GF-D8 (cell line): ENCODE measurements around the gene C16orf78.

Experiments
- DNase-seq: peaks from one replicate; lab custom pipeline; 2025; lab: John Stamatoyannopoulos, UW

C16orf78 gene

DNA sequence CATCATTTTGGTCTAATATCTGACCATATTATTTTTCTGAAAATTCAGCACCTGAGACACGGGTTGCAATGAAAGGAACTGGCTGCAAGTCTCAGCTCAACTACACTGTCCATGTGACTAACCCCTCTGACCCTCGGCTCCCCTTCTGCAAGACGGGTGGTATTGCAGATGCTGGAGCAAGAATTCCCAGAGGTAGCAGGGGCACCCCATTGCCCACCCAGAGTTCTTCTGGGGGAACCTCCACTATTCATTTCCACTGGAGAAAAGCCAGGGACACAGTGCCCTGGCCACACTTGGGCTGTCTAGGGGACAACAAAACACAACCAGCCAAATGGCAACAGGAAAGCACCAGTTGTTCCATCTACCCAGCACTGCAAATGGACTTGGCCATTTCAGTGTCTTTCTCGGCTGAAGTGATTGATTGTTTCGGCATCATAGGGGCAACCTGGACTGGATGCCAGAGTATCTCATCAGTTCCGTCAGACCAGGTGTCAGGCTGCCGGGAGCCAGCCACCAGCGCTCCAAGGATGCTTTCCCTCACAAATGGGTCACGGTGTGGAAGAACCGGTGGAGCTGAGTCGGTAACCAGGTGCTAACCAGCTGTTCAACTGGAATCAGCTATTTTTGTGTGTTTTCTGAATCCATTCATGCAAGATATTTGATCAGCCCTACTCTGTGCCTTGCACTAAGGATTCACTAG lies 58.1 kb downstream of the C16orf78 start:
- DNase-seq = no peak

DNA sequence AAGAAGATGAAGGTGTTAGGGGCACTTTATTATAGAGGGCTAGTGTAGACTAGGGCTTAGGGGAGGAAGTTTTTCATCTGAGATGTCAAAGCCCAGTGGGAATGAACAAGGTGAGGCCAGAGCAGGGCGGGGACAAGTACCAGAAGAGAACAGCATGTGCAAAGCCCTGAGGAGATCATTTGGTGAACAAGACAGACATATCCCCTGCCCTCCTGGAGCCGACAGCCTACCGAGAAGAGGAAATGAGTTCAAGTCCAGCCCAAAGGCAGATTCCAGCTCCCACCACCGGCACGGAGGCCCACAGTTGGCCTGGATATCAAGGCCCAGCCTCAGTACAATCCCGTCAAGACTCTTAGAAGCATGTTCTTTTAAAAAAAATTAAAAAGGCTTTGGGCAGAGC lies 61.1 kb downstream of the C16orf78 start:
- DNase-seq = no peak

DNA sequence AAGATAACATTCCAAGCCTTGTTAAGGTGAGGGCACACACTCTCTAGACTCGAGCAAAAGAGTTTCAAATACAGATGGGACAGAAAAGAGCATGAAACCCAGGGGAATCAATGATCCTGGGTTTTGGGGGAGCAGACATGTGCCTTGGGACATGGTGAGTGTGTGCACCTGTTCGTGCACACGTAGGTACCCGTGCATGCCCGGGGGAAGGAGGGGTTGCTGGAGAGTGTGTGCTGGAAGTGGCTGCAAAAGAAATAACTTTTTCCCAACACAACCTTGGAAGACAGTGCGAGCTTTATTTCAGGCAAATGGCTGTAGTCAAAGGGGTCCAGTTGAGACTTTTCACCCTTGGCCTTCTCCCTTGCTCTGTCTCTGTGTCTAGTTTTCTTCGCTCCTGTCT lies 62.6 kb downstream of the C16orf78 start:
- DNase-seq = no peak

DNA sequence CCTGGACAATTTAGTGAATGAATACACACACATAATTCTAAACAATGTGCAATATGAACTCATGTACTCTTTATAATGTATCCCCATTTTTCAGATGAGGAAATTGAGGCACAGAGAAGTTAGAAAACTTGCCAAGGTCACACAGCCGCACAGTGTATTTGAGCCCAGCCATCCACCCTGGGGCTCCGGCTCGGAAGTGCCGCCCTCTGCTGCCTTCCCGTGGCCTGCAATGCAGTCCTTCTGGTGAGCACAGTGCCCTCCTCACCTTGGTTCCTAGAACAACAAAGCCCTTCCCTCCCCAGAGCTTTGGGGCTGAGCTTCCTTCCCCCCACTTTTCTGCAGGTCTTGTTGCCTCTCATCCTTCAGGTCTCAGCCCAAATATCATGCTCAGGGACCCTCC lies 63.7 kb downstream of the C16orf78 start:
- DNase-seq = no peak

DNA sequence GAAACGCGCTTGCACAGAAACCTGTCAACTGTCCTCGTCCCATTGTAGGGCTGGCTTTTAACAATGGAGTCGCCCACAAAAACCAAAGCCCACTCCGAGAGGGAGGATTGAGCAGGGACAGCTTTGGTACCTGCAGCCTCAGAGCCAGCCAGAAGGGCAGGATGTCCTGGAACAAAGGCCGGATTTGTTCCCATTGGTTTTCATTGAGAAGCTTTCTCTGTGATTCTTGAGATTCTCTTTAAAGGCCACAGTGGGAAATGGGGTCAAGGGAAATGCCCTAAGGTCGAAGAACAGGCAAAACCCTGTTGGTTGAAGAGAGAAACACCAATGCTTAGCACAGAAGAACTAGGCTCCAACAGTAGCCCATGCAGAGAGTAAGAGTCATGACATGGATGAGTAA lies 65.4 kb downstream of the C16orf78 start:
- DNase-seq = no peak

DNA sequence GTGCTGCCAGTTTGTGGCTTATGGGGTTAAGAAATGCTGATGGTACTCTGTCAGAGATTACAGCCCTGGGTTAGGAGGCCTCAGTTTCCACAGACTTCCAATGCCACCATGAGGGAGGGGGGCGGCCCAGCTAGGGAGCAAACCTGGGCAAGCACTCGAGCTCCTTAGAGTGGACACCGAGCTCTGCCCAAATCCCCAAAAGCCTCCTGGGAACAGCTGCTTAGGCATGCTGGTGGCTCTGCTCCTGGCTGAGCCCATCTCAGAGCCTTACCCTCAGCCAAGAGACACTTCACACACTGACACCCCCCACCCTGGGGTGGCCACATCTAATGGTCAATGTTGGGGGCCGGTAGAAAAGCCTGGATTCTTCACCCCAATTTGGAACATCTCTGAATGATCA lies 66.1 kb downstream of the C16orf78 start:
- DNase-seq = no peak

DNA sequence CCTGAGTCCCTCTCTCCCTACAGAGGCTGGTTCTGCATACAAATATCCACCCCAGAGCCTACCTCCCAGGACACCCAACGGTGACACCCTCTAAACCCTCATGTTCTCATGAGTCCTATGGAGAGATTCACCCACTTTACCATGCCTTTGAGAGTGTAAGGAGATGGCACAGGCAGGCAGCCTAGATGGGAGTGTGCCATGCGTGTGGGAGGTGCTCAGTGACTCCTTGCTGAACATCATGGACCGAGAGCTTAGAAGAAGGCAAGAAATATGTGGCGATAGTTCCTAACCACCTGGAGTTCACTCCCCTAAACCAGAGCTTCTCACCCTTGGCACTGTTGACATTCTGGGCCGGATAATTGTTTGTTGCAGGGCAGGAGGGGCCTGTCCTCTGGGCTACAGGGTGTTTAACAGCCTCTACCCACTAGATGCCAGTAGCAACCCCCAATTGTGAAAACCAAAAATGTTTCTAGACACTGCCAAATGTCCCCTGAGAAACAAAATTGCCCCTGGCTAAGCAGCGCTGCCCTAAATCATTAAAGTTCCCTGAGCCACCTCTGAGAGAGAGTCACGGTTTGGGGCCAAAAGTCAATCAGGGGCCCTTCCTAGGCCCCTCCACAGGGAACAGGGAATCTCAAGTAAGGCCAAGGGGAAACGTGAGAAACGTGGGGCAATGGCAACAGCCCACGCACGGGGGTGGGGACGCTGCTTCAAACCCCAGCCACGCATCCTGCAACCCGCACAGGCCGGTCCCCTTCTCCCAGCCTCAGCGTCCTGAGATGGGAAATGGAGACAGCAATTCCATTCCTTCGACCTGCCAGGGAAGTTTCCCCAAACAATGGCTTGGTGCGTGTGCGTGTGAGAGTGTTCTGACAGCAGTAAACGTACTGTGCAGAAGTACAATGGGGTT lies 66.8 kb downstream of the C16orf78 start:
- DNase-seq = no peak

DNA sequence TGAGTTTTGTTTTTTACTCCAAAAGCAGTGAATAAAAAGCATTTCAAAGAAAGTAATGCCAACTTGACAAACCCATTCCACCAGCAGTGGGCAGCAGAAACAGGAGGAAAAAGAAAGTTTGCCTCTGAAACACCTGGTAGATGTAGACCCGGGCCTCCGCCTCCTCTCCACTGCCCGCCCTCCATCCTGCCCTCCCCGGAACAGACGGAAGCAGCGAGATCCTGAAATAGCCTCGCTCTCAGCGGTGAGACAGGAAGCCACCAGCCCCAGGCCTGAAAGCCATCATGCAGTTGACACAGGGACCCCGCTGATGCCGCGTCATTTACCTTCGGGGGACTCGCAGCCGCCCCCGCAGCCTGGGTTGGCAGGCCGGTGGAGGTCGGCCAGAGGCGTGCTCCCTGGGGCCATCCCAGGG lies 67.8 kb downstream of the C16orf78 start:
- no peak for DNase-seq

DNA sequence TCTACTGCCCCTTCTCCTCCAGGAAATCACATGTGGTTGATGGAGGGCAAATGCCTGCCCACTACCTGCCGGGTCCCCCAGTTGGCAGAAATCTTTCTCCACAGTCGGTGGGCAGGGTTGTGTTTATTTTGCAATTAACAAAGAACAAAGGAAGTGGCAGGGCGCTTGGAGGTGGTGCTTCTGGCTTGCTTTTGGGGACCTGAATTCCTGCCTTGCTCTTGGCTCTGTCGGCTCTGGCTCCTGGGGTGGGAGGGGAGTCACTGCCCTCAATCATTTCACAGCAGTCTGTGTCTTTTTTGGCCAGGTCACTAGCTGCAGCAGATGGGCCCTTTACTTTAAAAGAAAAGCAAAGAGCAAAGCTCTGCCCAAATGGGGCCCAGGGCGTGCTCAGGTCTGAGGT lies 69.2 kb downstream of the C16orf78 start:
- DNase-seq = no peak

DNA sequence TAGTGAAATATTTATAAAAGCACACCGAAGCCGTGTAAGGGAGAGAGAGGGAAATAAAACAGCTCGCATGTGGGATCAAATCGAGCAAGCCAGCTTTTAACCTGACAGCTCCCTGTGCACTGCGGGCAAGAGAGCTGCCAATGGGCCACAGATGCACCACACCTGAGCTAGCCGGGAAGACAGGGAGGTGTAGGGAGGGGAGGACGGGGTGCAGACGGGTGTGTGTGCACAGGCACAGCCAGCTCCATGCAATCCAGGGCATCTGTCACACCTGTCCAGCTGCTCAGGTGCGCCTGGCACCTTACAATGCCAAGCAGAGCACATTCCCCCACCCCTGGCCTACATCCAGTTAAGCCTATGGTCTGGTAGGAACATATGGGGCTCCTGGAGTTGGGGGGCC lies 70.0 kb downstream of the C16orf78 start:
- DNase-seq = no peak

DNA sequence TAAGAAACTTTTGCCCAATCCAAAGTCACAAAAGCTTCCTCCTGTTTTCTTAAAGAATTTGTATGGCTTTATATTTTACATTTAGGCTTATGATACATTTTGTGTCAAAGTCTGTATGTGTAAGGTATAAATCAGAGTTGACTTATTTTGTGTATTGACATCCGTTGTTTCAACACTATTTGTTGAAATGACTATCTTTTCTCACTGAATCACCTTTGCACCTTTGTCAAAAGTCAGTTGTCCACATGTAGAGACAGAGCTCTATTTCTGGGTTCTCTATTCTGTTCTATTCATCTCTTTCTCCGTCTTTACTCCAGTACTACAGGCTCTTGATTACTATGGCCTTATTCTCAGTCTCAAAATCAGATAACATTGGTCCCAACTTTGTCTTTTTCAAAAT lies 73.2 kb downstream of the C16orf78 start:
- no peak for DNase-seq
